ENCODE results near the gene PTBP1. TPM values are rescaled to one million over a fixed set of nuclear protein-coding genes. Genes with fewer than 3 reads are reported as not detected.

PTBP1 gene
- total and polyA plus RNA-seq, 2 of the 13 experiments (the other 11 are each of a cell fraction or from before 2014, with no cell fraction given), result 195 to 288 TPM

DNA sequence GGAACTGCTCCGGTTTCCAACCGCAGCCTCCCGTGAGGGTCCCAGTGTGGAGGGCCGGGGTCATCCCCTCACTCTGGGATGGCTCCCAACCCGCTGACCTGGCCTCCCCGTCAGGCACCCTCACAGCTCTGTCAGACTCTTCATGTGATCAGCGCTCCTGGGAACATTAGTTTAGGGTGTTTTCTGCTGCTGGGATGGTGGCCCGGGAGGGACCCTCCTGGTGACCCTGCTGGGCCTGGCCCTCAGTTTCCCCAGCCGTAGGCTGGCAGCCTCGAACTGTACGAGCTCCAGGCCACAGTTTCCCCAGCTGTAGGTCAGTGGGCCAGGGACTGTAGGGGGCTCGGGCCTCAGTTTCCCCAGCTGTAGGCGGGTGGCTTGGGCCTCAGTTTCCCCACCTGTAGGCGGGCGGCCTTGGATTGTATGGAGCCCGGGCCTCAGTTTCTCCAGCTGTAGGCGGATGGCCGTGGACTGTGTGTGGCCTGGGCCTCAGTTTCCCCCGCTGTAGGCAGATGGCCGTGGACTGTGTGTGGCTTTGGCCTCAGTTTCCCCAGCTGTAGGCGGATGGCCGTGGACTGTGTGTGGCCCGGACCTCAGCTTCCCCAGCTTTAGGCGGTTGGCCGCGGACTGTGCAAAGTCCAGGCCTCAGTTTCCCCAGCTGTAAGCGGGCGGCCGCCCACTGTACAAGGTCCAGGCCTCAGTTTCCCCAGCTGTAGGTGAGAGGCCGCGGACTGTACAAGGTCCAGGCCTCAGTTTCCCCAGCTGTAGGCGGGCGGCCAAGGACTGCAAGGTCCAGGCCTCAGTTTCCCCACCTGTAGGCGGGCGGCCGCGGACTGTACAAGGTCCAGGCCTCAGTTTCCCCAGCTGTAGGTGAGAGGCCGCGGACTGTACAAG, 1.3 kb upstream of the PTBP1 start (continued):
- TF ChIP-seq, protein P1, sequence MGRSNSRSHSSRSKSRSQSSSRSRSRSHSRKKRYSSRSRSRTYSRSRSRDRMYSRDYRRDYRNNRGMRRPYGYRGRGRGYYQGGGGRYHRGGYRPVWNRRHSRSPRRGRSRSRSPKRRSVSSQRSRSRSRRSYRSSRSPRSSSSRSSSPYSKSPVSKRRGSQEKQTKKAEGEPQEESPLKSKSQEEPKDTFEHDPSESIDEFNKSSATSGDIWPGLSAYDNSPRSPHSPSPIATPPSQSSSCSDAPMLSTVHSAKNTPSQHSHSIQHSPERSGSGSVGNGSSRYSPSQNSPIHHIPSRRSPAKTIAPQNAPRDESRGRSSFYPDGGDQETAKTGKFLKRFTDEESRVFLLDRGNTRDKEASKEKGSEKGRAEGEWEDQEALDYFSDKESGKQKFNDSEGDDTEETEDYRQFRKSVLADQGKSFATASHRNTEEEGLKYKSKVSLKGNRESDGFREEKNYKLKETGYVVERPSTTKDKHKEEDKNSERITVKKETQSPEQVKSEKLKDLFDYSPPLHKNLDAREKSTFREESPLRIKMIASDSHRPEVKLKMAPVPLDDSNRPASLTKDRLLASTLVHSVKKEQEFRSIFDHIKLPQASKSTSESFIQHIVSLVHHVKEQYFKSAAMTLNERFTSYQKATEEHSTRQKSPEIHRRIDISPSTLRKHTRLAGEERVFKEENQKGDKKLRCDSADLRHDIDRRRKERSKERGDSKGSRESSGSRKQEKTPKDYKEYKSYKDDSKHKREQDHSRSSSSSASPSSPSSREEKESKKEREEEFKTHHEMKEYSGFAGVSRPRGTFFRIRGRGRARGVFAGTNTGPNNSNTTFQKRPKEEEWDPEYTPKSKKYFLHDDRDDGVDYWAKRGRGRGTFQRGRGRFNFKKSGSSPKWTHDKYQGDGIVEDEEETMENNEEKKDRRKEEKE (IDR thresholded peaks at IDR 0.05), result no peak
- no peak for TF ChIP-seq GTF3A (CRISPR knock-in tag; conservative IDR thresholded peaks at IDR 0.05)
- peak; percentile 32; the same call in 1 of the 2 replicates for TF ChIP-seq ZNF777 (CRISPR knock-in tag; IDR thresholded peaks at IDR 0.05)
- no peak for TF ChIP-seq KLF16 (CRISPR knock-in tag; IDR thresholded peaks at IDR 0.05)
- no peak for TF ChIP-seq ZNF740 (CRISPR knock-in tag; IDR thresholded peaks at IDR 0.05)
- TF ChIP-seq ZNF235 (CRISPR knock-in tag; IDR thresholded peaks at IDR 0.05; ENCODE audit: borderline replicate concordance), result no peak; the same call in 1 of the 2 replicates
- no peak for TF ChIP-seq NFKB2 (CRISPR knock-in tag; IDR thresholded peaks at IDR 0.05; ENCODE audit: borderline replicate concordance)
- TF ChIP-seq POLR2A (IDR thresholded peaks at IDR 0.05; ENCODE audit: insufficient read depth in 1 of 2, low read depth in 2 of 2, low read length in 2 of 2), result peak in 1 of 2 experiments; percentile 12; a peak in 1 of 4 replicates
- no peak for TF ChIP-seq ATF2 (CRISPR knock-in tag; IDR thresholded peaks at IDR 0.05)
- TF ChIP-seq ZNF136 (CRISPR knock-in tag; IDR thresholded peaks at IDR 0.05; ENCODE audit: low read depth), result no peak
- no peak for TF ChIP-seq ZNF563 (CRISPR knock-in tag; IDR thresholded peaks at IDR 0.05)
- no peak for TF ChIP-seq ZNF790 (CRISPR knock-in tag; IDR thresholded peaks at IDR 0.05; ENCODE audit: borderline replicate concordance)
- TF ChIP-seq, protein P2, sequence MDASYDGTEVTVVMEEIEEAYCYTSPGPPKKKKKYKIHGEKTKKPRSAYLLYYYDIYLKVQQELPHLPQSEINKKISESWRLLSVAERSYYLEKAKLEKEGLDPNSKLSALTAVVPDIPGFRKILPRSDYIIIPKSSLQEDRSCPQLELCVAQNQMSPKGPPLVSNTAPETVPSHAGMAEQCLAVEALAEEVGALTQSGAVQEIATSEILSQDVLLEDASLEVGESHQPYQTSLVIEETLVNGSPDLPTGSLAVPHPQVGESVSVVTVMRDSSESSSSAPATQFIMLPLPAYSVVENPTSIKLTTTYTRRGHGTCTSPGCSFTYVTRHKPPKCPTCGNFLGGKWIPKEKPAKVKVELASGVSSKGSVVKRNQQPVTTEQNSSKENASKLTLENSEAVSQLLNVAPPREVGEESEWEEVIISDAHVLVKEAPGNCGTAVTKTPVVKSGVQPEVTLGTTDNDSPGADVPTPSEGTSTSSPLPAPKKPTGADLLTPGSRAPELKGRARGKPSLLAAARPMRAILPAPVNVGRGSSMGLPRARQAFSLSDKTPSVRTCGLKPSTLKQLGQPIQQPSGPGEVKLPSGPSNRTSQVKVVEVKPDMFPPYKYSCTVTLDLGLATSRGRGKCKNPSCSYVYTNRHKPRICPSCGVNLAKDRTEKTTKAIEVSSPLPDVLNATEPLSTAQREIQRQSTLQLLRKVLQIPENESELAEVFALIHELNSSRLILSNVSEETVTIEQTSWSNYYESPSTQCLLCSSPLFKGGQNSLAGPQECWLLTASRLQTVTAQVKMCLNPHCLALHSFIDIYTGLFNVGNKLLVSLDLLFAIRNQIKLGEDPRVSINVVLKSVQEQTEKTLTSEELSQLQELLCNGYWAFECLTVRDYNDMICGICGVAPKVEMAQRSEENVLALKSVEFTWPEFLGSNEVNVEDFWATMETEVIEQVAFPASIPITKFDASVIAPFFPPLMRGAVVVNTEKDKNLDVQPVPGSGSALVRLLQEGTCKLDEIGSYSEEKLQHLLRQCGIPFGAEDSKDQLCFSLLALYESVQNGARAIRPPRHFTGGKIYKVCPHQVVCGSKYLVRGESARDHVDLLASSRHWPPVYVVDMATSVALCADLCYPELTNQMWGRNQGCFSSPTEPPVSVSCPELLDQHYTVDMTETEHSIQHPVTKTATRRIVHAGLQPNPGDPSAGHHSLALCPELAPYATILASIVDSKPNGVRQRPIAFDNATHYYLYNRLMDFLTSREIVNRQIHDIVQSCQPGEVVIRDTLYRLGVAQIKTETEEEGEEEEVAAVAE (CRISPR knock-in tag; IDR thresholded peaks at IDR 0.05; ENCODE audit: borderline replicate concordance), result no peak
- 0 out of 2 replicates have a peak, but pooled peaks have one; percentile 14 for TF ChIP-seq TRIM24 (CRISPR knock-in tag; IDR thresholded peaks at IDR 0.05)
- TF ChIP-seq SRSF9 (IDR thresholded peaks at IDR 0.05; ENCODE audit: borderline replicate concordance, insufficient read depth, low read depth, low read length, poor library complexity, severe bottlenecking), result no peak
- no peak for TF ChIP-seq ZMAT5 (CRISPR knock-in tag; IDR thresholded peaks at IDR 0.05; ENCODE audit: borderline replicate concordance, low read depth)
- TF ChIP-seq ZNF546 (CRISPR knock-in tag; conservative IDR thresholded peaks at IDR 0.05), result no peak
- TF ChIP-seq ZNF83 (CRISPR knock-in tag; IDR thresholded peaks at IDR 0.05; ENCODE audit: borderline replicate concordance), result no peak
